GM21367 (cell line): Measurements from ENCODE around the gene TTC7B.

Experiments used
- ATAC-seq: cut with Tn5 transposase; IDR thresholded peaks from one replicate; pipeline ENCODE4 v1.9.1; 2021; ENCODE audit not compliant: unreplicated experiment

Gene TTC7B

GRCh38 chr14:90805662-90806540 is 10.3 kb downstream of the TTC7B start:
- no peak for ATAC-seq

GRCh38 chr14:90805084-90805391 is 11.2 kb downstream of the TTC7B start:
- no peak for ATAC-seq

GRCh38 chr14:90804292-90805083 is 11.7 kb downstream of the TTC7B start:
- no peak for ATAC-seq

- ATAC-seq = no peak
Measured at GRCh38 chr14:90803249-90803648, 13.0 kb downstream of the TTC7B start.

GRCh38 chr14:90799420-90799819 is 16.8 kb downstream of the TTC7B start:
- ATAC-seq = no peak

GRCh38 chr14:90797919-90798318 is 18.3 kb downstream of the TTC7B start:
- ATAC-seq = no peak

- no peak for ATAC-seq
Measured at GRCh38 chr14:90797451-90797850, 18.8 kb downstream of the TTC7B start.

GRCh38 chr14:90796329-90796728 is 19.9 kb downstream of the TTC7B start:
- ATAC-seq = no peak

- no peak for ATAC-seq
Measured at GRCh38 chr14:90795744-90796143, 20.5 kb downstream of the TTC7B start.

- no peak for ATAC-seq
Measured at GRCh38 chr14:90791486-90791885, 24.7 kb downstream of the TTC7B start.

- no peak for ATAC-seq
Measured at GRCh38 chr14:90788031-90788430, 28.2 kb downstream of the TTC7B start.

- ATAC-seq = no peak
Measured at GRCh38 chr14:90785876-90786450, 30.3 kb downstream of the TTC7B start.

- no peak for ATAC-seq
Measured at GRCh38 chr14:90785471-90785870, 30.8 kb downstream of the TTC7B start.

- ATAC-seq = no peak
Measured at GRCh38 chr14:90784621-90785270, 31.5 kb downstream of the TTC7B start.

GRCh38 chr14:90783344-90783743 is 32.9 kb downstream of the TTC7B start:
- ATAC-seq = no peak

GRCh38 chr14:90782892-90783291 is 33.3 kb downstream of the TTC7B start:
- ATAC-seq = no peak

- no peak for ATAC-seq
Measured at GRCh38 chr14:90781876-90782275, 34.4 kb downstream of the TTC7B start.

- no peak for ATAC-seq
Measured at GRCh38 chr14:90781344-90781761, 34.9 kb downstream of the TTC7B start.

GRCh38 chr14:90780519-90780918 is 35.7 kb downstream of the TTC7B start:
- no peak for ATAC-seq

GRCh38 chr14:90778571-90779255 is 37.5 kb downstream of the TTC7B start:
- no peak for ATAC-seq
